WTC11 (cell line): ENCODE results near the gene DUOX1. TPM values are rescaled to one million over a fixed set of nuclear protein-coding genes. Genes with fewer than 3 reads are reported as not detected.
A peak's percentile ranks its signal among the peaks of the same experiment; 100 is the strongest.

Source experiments
- ATAC-seq: fragments of 200-7000 bp; cut with Tn5 transposase; 2 replicates; pipeline ENCODE4 v1.10.0; 2021; ENCODE audit warnings: mild to moderate bottlenecking, moderate library complexity
- CTCF ChIA-PET: fragments of 300-600 bp; sonication (Branson Sonifier 250); formaldehyde crosslinking; loops from one replicate; lab custom pipeline; 2021; ENCODE audit warnings: antibody characterized with exemption; lab: Charles Lee
- POLR2A ChIA-PET: fragments of 350-600 bp; sonication (Branson Sonifier 250); formaldehyde crosslinking; loops from one replicate; lab custom pipeline; 2021; ENCODE audit warnings: antibody characterized with exemption; lab: Charles Lee
- DNase-seq: peaks from one replicate; pipeline ENCODE4 v3.0.0; 2021; ENCODE audit warnings: low spot score
- H3K27ac Mint-ChIP-seq: 2 replicates; pipeline ENCODE4 v1.8.0; 2021; ENCODE audit warnings: mixed read lengths
- H3K27me3 Mint-ChIP-seq: 2 replicates; pipeline ENCODE4 v1.8.0; 2021; ENCODE audit warnings: low read depth, mild to moderate bottlenecking, moderate library complexity, mixed read lengths
- H3K36me3 Mint-ChIP-seq: 2 replicates; pipeline ENCODE4 v1.8.0; 2021; ENCODE audit warnings: mixed read lengths
- H3K4me1 Mint-ChIP-seq: 2 replicates; pipeline ENCODE4 v1.8.0; 2022; ENCODE audit warnings: mixed read lengths
- H3K4me3 Mint-ChIP-seq: 2 replicates; pipeline ENCODE4 v1.8.0; 2021; ENCODE audit warnings: mild to moderate bottlenecking, moderate library complexity, mixed read lengths
- H3K9me3 Mint-ChIP-seq: 2 replicates; pipeline ENCODE4 v1.8.0; 2021; ENCODE audit warnings: mixed read lengths
- ATF2 ChIP-seq: sonication (generic); formaldehyde crosslinking; IDR thresholded peaks from 2 replicates; pipeline ENCODE4 v1.8.1; 2022; ENCODE audit warnings: low read depth, missing genetic modification reagents, borderline replicate concordance
- ATF3 ChIP-seq: sonication (generic); formaldehyde crosslinking; conservative IDR thresholded peaks from 2 replicates; pipeline ENCODE4 v1.8.1; 2022; ENCODE audit warnings: mild to moderate bottlenecking, missing genetic modification reagents
- CTCF ChIP-seq: fragments of 200-600 bp; IDR thresholded peaks from 2 replicates; pipeline ENCODE4 v1.8.0; 2022; ENCODE audit warnings: antibody characterized with exemption
- E2F1 ChIP-seq: sonication (generic); formaldehyde crosslinking; IDR thresholded peaks from 2 replicates; pipeline ENCODE4 v1.8.0; 2022; ENCODE audit warnings: mild to moderate bottlenecking, missing genetic modification reagents
- MAX ChIP-seq: sonication (generic); formaldehyde crosslinking; IDR thresholded peaks from 2 replicates; pipeline ENCODE4 v1.8.0; 2022; ENCODE audit warnings: mild to moderate bottlenecking, missing genetic modification reagents
- MYBL2 ChIP-seq: sonication (generic); formaldehyde crosslinking; IDR thresholded peaks from 2 replicates; pipeline ENCODE4 v1.8.1; 2023; ENCODE audit warnings: mild to moderate bottlenecking, moderate library complexity, missing genetic modification reagents
- NR1H2 ChIP-seq: sonication (generic); formaldehyde crosslinking; IDR thresholded peaks from 2 replicates; pipeline ENCODE4 v1.9.0; 2021; ENCODE audit warnings: mild to moderate bottlenecking, moderate library complexity, missing genetic modification reagents
- OVOL2 ChIP-seq: fragments of 250-450 bp; sonication (Bioruptor Pico); IDR thresholded peaks from 2 replicates; pipeline ENCODE4 v1.9.0; 2021; ENCODE audit warnings: mild to moderate bottlenecking, borderline replicate concordance
- PRRX2 ChIP-seq: fragments of 250-450 bp; sonication (Bioruptor Pico); IDR thresholded peaks from 2 replicates; pipeline ENCODE4 v1.8.0; 2021; ENCODE audit warnings: mild to moderate bottlenecking
- RELA ChIP-seq: sonication (generic); formaldehyde crosslinking; IDR thresholded peaks from 2 replicates; pipeline ENCODE4 v1.8.1; 2022; ENCODE audit warnings: missing genetic modification reagents, mild to moderate bottlenecking, borderline replicate concordance
- SOX15 ChIP-seq: fragments of 250-450 bp; sonication (Bioruptor Pico); IDR thresholded peaks from 2 replicates; pipeline ENCODE4 v1.9.0; 2021; ENCODE audit warnings: mild to moderate bottlenecking
- SP1 ChIP-seq: sonication (generic); formaldehyde crosslinking; conservative IDR thresholded peaks from 2 replicates; pipeline ENCODE4 v1.8.1; 2022; ENCODE audit warnings: missing genetic modification reagents
- TEAD1 ChIP-seq: sonication (generic); formaldehyde crosslinking; IDR thresholded peaks from 2 replicates; pipeline ENCODE4 v1.8.0; 2022; ENCODE audit warnings: mild to moderate bottlenecking, missing genetic modification reagents
- ZNF121 ChIP-seq: sonication (generic); formaldehyde crosslinking; IDR thresholded peaks from 2 replicates; pipeline ENCODE4 v1.8.0; 2023; ENCODE audit warnings: missing genetic modification reagents
- ZNF219 ChIP-seq: sonication (generic); formaldehyde crosslinking; IDR thresholded peaks from 2 replicates; pipeline ENCODE4 v1.8.0; 2023; ENCODE audit warnings: missing genetic modification reagents, mild to moderate bottlenecking, borderline replicate concordance
- ZNF232 ChIP-seq: sonication (generic); formaldehyde crosslinking; IDR thresholded peaks from 2 replicates; pipeline ENCODE4 v1.8.0; 2022; ENCODE audit warnings: mild to moderate bottlenecking, missing genetic modification reagents
- ZNF396 ChIP-seq: fragments of 250-450 bp; sonication (Bioruptor Pico); IDR thresholded peaks from 2 replicates; pipeline ENCODE4 v1.8.0; 2021; ENCODE audit warnings: mild to moderate bottlenecking, moderate library complexity, borderline replicate concordance
- ZNF423 ChIP-seq: fragments of 250-450 bp; sonication (Bioruptor Pico); IDR thresholded peaks from 2 replicates; pipeline ENCODE4 v2.1.2; 2022; ENCODE audit warnings: mild to moderate bottlenecking, moderate library complexity
- ZNF425 ChIP-seq: fragments of 250-450 bp; sonication (Bioruptor Pico); conservative IDR thresholded peaks from 2 replicates; pipeline ENCODE4 v1.9.0; 2021; ENCODE audit warnings: mild to moderate bottlenecking
- ZNF512 ChIP-seq: sonication (generic); formaldehyde crosslinking; IDR thresholded peaks from 2 replicates; pipeline ENCODE4 v1.8.1; 2022; ENCODE audit warnings: missing genetic modification reagents, borderline replicate concordance
- total RNA-seq: library from RNA; stranded (reverse); gene quantifications from 3 replicates; pipeline ENCODE4 v1.2.3, GENCODE V29; 2021

The DUOX1 gene
- total RNA-seq, 1 experiment from 2014 or later: 1.3 TPM

GRCh38 chr15:45099549-45100165 is 30.1 kb upstream of the DUOX1 start:
- ATAC-seq (no peak), DNase-seq (no peak)
- peaks cover 21% of the 10 kb centered on the region for H3K4me1 Mint-ChIP-seq
- peaks cover 5% of the 10 kb centered on the region; the same call in 1 of the 2 replicates for H3K27me3 Mint-ChIP-seq
- POLR2A ChIA-PET: no interaction called here
- TF ChIP-seq SOX15 (CRISPR knock-in tag) (no peak), ATF3 (no peak), SP1 (CRISPR knock-in tag) (no peak), ZNF121 (CRISPR knock-in tag) (no peak), ATF2 (CRISPR knock-in tag) (no peak), ZNF512 (CRISPR knock-in tag) (no peak)
- H3K36me3 Mint-ChIP-seq: no peaks in the 10 kb centered on the region
- no peak overlapping the region for H3K4me3 Mint-ChIP-seq
- CTCF ChIA-PET: no interaction called here
- no peak overlapping the region for H3K27ac Mint-ChIP-seq
- H3K9me3 Mint-ChIP-seq: no peaks in the 10 kb centered on the region

- no peak for DNase-seq
- POLR2A ChIA-PET: no interaction called here
- Mint-ChIP-seq H3K36me3 (no peaks in the 10 kb centered on the region), H3K9me3 (no peaks in the 10 kb centered on the region), H3K4me3 (no peak overlapping the region), H3K27me3 (peaks cover 9% of the 10 kb centered on the region; the same call in 1 of the 2 replicates), H3K4me1 (peaks cover 21% of the 10 kb centered on the region), H3K27ac (no peak overlapping the region)
- no peak for TF ChIP-seq ZNF423 (CRISPR knock-in tag)
- TF ChIP-seq NR1H2 (CRISPR knock-in tag): no peak
- no peak for TF ChIP-seq SOX15 (CRISPR knock-in tag)
- no peak for TF ChIP-seq MYBL2 (CRISPR knock-in tag)
- no peak for TF ChIP-seq PRRX2
- TF ChIP-seq TEAD1 (CRISPR knock-in tag): no peak
- peak; percentile 70 for ATAC-seq
- CTCF ChIA-PET: interaction anchor here (3.9 kb wide), 1 partner anchor 17 kb away, joined by 23 read pairs; no protein-coding TSS in a partner anchor
Observed at GRCh38 chr15:45100884-45101625, 28.7 kb upstream of the DUOX1 start.

GRCh38 chr15:45101749-45102148 is 28.0 kb upstream of the DUOX1 start:
- Mint-ChIP-seq H3K27me3 (peaks cover 10% of the 10 kb centered on the region; the same call in 1 of the 2 replicates), H3K4me3 (no peak overlapping the region), H3K4me1 (peaks cover 24% of the 10 kb centered on the region), H3K36me3 (no peaks in the 10 kb centered on the region), H3K27ac (no peak overlapping the region), H3K9me3 (no peaks in the 10 kb centered on the region)
- CTCF ChIA-PET: interaction anchor here (3.9 kb wide), 1 partner anchor 16 kb away, joined by 23 read pairs; no protein-coding TSS in a partner anchor
- POLR2A ChIA-PET: no interaction called here
- DNase-seq (no peak), ATAC-seq (no peak)
- TF ChIP-seq CTCF: no peak
- TF ChIP-seq RELA (CRISPR knock-in tag): no peak
- no peak for TF ChIP-seq ZNF219 (CRISPR knock-in tag)
- no peak for TF ChIP-seq MAX (CRISPR knock-in tag)
- no peak for TF ChIP-seq ZNF425 (CRISPR knock-in tag)
- TF ChIP-seq ZNF396 (CRISPR knock-in tag): no peak
- TF ChIP-seq OVOL2 (CRISPR knock-in tag): no peak
- no peak for TF ChIP-seq ZNF232 (CRISPR knock-in tag)
- TF ChIP-seq SP1 (CRISPR knock-in tag): no peak
- TF ChIP-seq ZNF512 (CRISPR knock-in tag): no peak
- no peak for TF ChIP-seq E2F1
